Astrocyte of the cerebellum (primary cell): ENCODE data around the gene KBTBD13.

Experiments
- DNase-seq: peaks from one replicate; pipeline ENCODE4 v3.0.0-alpha.2; 2011; ENCODE audit warnings: low read depth
- H3K4me3 ChIP-seq: 2 replicates; pipeline ENCODE4 v1.5.1; 2011; ENCODE audit warnings: mild to moderate bottlenecking, low read depth, low read length, moderate library complexity
- in situ Hi-C: cut with HindIII; loops from 2 replicates; pipeline ENCODE4 v1.10.0; 2017; ENCODE audit warnings: low sequenced_read_pairs
- TF ChIP-seq, protein P1 (sequence below): IDR thresholded peaks from 2 replicates; pipeline ENCODE4 v1.5.1; 2012; ENCODE audit warnings: low read length, low read depth, moderate library complexity, mild to moderate bottlenecking; ENCODE audit errors: missing control alignments

The KBTBD13 gene

DNA sequence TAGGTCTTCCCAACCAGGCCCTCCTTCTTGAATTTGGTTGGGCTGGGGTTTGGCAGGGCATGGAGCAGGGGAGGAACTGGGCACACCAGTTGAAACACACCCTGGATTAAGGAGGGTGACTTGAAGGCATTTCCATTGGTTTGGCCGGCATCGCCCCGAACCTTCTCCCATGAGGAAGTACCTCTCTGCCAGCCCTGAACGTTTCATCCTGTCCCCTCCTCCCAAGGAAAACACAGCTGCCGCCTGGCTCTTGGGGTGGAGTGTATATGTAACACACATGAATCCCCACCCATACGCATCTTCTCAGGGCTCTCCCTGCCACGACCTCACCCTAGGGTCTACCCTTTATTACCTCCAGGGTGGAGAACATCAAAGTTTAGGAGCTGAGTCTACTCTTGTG lies 23.9 kb downstream of the KBTBD13 start:
- H3K4me3 ChIP-seq = no peak overlapping the region
- in situ Hi-C loops = loop anchor here (5.0 kb wide), 1 partner anchor 62 kb away; no protein-coding TSS in a partner anchor
- TF ChIP-seq, protein P1, sequence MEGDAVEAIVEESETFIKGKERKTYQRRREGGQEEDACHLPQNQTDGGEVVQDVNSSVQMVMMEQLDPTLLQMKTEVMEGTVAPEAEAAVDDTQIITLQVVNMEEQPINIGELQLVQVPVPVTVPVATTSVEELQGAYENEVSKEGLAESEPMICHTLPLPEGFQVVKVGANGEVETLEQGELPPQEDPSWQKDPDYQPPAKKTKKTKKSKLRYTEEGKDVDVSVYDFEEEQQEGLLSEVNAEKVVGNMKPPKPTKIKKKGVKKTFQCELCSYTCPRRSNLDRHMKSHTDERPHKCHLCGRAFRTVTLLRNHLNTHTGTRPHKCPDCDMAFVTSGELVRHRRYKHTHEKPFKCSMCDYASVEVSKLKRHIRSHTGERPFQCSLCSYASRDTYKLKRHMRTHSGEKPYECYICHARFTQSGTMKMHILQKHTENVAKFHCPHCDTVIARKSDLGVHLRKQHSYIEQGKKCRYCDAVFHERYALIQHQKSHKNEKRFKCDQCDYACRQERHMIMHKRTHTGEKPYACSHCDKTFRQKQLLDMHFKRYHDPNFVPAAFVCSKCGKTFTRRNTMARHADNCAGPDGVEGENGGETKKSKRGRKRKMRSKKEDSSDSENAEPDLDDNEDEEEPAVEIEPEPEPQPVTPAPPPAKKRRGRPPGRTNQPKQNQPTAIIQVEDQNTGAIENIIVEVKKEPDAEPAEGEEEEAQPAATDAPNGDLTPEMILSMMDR = no peak
- DNase-seq = no peak

DNA sequence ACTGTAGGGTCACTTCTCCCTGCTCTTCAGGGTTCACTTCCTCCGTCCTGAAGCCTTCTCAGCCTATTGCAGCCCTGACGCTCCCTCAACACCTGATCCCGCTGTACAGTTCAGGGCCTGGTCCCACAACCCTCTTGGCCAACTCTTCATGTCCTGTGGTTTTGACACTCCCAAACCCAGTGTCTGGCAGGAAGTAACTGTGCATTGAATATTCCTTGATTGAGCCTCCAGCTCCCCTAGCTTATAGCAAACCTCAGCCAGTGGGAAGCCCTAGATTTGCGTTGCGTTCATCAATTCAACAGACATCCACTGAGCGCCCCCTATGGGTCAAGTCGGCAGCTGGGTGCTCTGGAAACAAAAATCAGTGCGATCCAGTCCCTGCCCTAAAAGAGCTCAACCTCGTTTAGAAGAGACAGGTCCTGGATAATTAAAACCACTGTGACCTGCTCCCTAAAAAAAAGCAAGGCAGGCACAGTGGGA lies 24.9 kb downstream of the KBTBD13 start:
- TF ChIP-seq, protein P1 = peak; percentile 91
- in situ Hi-C loops = loop anchor here (5.0 kb wide), 1 partner anchor 61 kb away; no protein-coding TSS in a partner anchor
- no peak overlapping the region for H3K4me3 ChIP-seq
- peak; percentile 51 for DNase-seq

GRCh38 chr15:65101891-65102708 lies 25.6 kb downstream of the KBTBD13 start:
- H3K4me3 ChIP-seq = no peak overlapping the region
- TF ChIP-seq, protein P1 = no peak
- DNase-seq = no peak
- in situ Hi-C loops = loop anchor here (5.0 kb wide), 1 partner anchor 60 kb away; no protein-coding TSS in a partner anchor

GRCh38 chr15:65102912-65103311 lies 26.4 kb downstream of the KBTBD13 start:
- in situ Hi-C loops = loop anchor here (5.0 kb wide), 1 partner anchor 59 kb away; no protein-coding TSS in a partner anchor

DNA sequence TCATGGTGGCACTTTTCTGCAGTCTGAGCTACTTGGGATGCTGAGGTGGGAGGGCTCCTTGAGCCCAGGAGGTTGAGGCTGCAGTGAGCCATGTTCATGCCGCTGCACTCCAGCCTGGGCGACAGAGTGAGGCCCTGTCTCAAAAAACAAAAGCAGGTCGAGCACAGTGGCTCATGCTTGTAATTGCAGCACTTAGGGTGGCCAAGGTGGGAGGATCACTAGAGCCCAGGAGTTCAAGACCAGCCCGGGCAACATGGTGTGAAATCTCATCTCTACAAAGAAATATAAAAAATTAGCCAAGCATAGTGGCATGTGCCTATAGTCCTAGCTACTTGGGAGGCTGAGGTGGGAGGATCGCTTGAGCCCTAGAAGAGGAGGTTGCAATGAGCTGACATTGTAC lies 28.5 kb downstream of the KBTBD13 start:
- DNase-seq = no peak
- in situ Hi-C loops = no loop called here
- H3K4me3 ChIP-seq = no peak overlapping the region
- TF ChIP-seq, protein P1 = no peak

More at GRCh38 chr15:65102912-65103311, 26.4 kb downstream of the KBTBD13 start:
- TF ChIP-seq, protein P1 = no peak
- no peak overlapping the region for H3K4me3 ChIP-seq
- no peak for DNase-seq

- TF ChIP-seq, protein P1 = no peak
- no peak for DNase-seq
- in situ Hi-C loops = no loop called here
- H3K4me3 ChIP-seq = no peak overlapping the region
Measured at GRCh38 chr15:65106011-65106590, 29.6 kb downstream of the KBTBD13 start.
